Raji (cell line): Measurements from ENCODE around the gene HNRNPAB.

ENCODE experiments used
- POLR2A ChIP-seq: IDR thresholded peaks from 2 replicates; pipeline ENCODE4 v1.6.1; 2011; ENCODE audit warnings: low read depth, low read length, control low read depth; ENCODE audit not compliant: insufficient read depth

HNRNPAB gene

DNA sequence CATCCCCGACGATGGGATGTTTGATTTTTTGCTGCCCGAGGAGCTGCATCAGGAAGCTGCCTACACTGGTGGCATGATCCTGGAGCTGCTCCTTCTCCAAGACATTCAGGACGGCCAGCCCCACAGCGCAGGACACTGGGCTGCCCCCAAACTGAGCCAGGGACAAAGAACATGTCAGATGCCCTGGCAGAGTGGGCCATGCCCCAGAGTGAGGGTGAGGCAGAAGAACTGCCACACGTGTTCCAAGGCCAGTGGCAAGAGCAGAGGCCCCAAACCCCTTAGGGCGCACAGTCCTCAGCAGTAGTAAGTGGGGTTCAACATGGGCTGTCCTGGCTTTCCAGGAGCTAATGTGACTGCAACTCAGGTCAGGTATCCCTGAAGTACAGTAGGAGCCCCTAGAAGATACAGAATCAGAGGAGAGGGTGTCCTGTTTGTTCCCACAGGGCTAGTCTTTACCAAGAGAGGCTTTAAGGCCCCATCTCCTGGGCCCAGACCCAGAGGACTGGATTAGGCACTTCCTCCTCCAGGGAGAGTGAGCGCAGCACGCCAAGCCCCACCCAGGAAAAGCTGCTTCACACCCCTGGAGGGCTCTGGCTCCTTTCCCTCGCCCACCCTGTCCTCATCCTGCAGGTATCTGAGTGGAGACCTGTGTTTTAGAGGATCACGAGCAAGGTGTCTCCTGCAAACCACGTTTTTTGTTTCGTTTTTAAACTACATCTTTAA is 11.1 kb downstream of the HNRNPAB start:
- TF ChIP-seq POLR2A, result no peak

DNA sequence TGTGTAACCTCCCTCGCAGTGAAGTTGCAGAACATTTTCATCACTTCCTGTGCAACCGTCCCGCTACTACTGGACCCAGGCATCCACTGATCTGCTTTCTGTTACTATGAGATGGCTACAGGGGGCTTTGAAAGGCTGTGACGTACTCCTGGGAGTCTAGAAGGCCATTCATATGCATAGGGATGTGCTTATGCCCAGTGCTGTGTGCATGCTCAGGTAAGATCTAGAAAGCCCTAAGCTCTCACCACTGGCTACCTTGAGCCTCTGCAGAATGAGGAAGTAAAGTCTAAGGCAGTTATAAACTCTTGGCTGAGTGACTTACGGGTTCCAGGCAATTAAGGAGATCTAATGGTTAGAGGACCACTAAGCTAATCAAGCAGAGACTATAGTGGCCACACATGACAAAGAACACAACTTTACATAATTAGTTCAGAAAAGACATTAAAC is 11.8 kb downstream of the HNRNPAB start:
- no peak for TF ChIP-seq POLR2A

DNA sequence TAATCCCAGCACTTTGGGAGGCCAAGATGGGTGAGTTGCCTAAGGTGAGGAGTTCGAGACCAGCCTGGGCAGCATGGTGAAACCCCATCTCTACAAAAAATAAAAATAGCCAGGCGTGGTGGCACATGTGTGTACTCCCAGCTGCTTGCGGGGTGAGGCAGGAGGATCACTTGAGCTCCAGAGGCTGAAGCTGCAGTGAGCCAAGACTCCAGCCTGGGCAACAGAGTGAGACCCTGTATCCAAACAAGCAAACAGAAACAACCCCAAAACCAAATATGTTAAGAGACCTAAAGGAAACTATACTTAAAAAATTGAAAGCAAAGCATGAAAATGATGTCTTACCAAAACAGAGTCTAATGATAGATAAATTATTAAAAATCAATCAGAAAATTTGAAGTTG is 12.4 kb downstream of the HNRNPAB start:
- TF ChIP-seq POLR2A, result no peak

GRCh38 chr5:178218237-178218776 is 14.0 kb downstream of the HNRNPAB start:
- TF ChIP-seq POLR2A, result no peak

GRCh38 chr5:178218827-178219226 is 14.5 kb downstream of the HNRNPAB start:
- no peak for TF ChIP-seq POLR2A

- TF ChIP-seq POLR2A, result no peak
Observed at GRCh38 chr5:178221282-178221681, 16.9 kb downstream of the HNRNPAB start.

GRCh38 chr5:178221853-178222252 is 17.5 kb downstream of the HNRNPAB start:
- no peak for TF ChIP-seq POLR2A

DNA sequence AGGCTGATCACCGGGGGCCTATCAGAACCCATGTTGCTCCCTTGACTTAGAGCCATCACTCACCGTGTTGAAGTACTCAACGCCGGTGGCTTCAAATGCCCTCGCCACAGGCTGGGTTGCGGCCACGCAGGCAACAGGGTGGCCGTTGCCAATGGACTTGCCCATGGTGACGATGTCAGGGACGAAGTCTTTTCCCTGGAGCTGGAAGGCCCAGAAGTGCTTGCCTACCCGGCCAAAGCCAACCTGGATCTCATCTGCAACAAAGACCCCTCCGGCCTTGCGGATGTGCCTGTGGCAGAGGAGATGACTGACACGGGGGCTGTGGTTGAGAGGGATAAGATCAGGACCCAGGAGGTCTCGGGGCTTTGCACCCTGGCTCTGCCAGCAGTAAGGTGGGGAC is 18.0 kb downstream of the HNRNPAB start:
- no peak for TF ChIP-seq POLR2A

GRCh38 chr5:178223196-178223773 is 19.0 kb downstream of the HNRNPAB start:
- no peak for TF ChIP-seq POLR2A

DNA sequence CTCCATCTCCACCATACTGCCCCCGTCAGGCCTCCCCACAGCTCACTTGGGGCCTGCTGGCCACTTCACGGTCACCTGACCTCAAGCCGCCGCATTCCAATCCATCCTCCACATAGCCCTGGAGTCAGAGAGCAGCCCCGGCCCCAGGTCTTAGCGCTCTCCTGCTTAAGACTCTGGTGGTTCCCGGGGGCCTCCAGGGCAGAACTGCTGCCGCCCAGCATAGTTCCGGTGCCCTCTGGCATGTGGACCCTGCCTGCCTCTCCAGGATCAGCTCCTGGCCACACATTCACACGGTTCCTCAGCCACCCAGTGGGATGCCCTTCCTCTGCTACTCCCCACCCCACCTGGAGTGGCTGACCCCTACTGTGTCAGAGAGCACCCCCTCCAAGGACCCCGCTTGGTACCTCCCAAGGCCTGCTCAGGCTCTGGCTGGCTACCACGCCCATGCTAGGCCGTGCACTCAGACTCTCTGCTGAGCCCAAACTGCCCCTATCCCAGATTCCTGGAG is 19.5 kb downstream of the HNRNPAB start:
- no peak for TF ChIP-seq POLR2A

- no peak for TF ChIP-seq POLR2A
Observed at GRCh38 chr5:178224403-178224802, 20.1 kb downstream of the HNRNPAB start.

GRCh38 chr5:178225174-178225573 is 20.8 kb downstream of the HNRNPAB start:
- TF ChIP-seq POLR2A, result no peak

DNA sequence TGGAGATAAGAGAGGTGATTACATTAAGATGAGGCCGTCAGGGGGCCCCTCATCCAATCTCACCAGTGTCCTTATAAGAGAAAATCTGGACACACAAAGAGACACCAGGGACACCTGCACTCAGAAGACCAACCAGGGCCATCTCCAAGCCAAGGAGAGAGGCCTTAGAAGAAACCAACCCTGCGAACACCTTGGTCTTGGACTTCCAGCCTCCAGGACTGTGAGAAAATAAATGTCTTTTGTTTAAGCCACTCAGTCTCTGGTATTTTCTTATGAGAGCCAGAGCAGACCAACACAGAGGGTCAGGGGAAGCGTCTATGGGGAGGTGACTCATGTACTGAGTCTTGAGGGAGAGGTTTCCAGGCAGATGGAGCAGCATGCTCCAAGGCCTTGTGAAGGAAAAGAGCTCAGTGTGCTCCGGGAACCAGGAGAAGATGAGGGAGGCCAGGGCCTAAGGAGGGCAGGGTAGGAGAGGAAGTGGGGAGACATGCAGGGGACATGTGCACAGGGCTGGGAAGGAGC is 22.9 kb downstream of the HNRNPAB start:
- no peak for TF ChIP-seq POLR2A

DNA sequence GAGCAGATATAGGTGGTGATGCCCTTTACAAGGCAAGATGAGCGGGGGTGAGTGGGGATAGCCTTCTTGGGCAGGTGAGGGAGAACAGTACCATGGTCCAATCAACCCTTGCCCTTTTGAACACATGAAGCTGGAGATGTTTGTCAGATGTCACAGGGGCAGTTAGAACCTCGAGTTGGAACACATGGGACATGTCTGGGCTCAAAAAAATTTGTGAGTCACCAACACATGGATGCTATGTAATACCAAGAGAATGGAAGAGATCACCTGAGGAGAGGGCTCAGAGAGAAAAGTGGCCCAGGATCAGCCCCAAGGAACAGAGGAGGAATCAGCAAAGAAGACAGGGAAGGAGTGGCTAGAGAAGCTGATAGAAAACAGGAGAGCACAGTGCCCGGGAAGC is 23.6 kb downstream of the HNRNPAB start:
- TF ChIP-seq POLR2A, result no peak

DNA sequence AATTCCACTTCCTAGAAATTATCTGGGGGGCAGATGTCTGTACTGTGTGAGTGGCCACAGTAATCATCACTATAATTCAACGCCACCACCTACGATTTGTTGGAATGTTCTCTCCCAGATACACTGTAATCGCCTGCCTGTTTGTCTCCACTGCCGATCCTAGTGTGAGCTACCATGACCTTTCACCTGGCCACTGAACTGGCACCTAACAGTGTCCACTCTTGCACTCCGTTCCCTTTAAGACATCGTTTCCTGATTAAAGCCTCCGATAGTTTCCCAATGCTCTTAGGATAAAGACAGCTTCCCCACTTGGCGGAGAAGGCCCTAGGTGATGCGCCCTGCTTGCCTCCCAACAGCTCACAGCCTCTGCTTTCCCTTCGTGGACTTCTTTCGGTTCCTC is 24.3 kb downstream of the HNRNPAB start:
- no peak for TF ChIP-seq POLR2A

GRCh38 chr5:178229861-178230260 is 25.5 kb downstream of the HNRNPAB start:
- TF ChIP-seq POLR2A, result no peak
